GM21619 (cell line): Measurements from ENCODE around the gene RAB12.
"Not testable (repeated sequence)": the region's sequence is repeated elsewhere in the genome, so short reads cannot be mapped to it uniquely, and the experiment has no call there.

ENCODE experiments used
- ATAC-seq: cut with Tn5 transposase; IDR thresholded peaks from one replicate; pipeline ENCODE4 v1.9.1; 2021; ENCODE audit not compliant: unreplicated experiment

Gene RAB12

GRCh38 chr18:8643326-8643878, 34.2 kb downstream of the RAB12 start:
- no peak for ATAC-seq

- not testable (repeated sequence) for ATAC-seq
These were observed 38.1 kb downstream of the RAB12 start for GRCh38 chr18:8647359-8647758.

- not testable (repeated sequence) for ATAC-seq
These were observed 42.4 kb downstream of the RAB12 start for GRCh38 chr18:8651478-8652261.

GRCh38 chr18:8654503-8655451, 45.5 kb downstream of the RAB12 start:
- no peak for ATAC-seq

- ATAC-seq: no peak
These were observed 47.0 kb downstream of the RAB12 start for GRCh38 chr18:8656232-8656631.

- no peak for ATAC-seq
These were observed 48.0 kb downstream of the RAB12 start for GRCh38 chr18:8657050-8657820.

- ATAC-seq: no peak
These were observed 48.7 kb downstream of the RAB12 start for GRCh38 chr18:8657873-8658470.

- ATAC-seq: no peak
These were observed 49.7 kb downstream of the RAB12 start for GRCh38 chr18:8658858-8659485.

- no peak for ATAC-seq
These were observed 50.5 kb downstream of the RAB12 start for GRCh38 chr18:8659609-8660242.

GRCh38 chr18:8660316-8660715, 51.1 kb downstream of the RAB12 start:
- ATAC-seq: no peak

GRCh38 chr18:8661754-8662559, 52.7 kb downstream of the RAB12 start:
- no peak for ATAC-seq

GRCh38 chr18:8662560-8663255, 53.5 kb downstream of the RAB12 start:
- ATAC-seq: no peak

- ATAC-seq: no peak
These were observed 58.6 kb downstream of the RAB12 start for GRCh38 chr18:8667846-8668245.

- no peak for ATAC-seq
These were observed 59.1 kb downstream of the RAB12 start for GRCh38 chr18:8668381-8668780.

- no peak for ATAC-seq
These were observed 60.3 kb downstream of the RAB12 start for GRCh38 chr18:8669571-8669970.

- peak; percentile 90 for ATAC-seq
These were observed 64.3 kb downstream of the RAB12 start for GRCh38 chr18:8673256-8674209.

- no peak for ATAC-seq
These were observed 65.8 kb downstream of the RAB12 start for GRCh38 chr18:8675057-8675456.
